Measurements from ENCODE around the gene FOXK1. TPM values are rescaled to one million over a fixed set of nuclear protein-coding genes. Genes with fewer than 3 reads are reported as not detected.

The FOXK1 gene
- total RNA-seq, 1 experiment from 2014 or later: 50.8 TPM

- Mint-ChIP-seq H3K27ac (ENCODE audit: unreplicated experiment) (no peak overlapping the region), H3K9me3 (ENCODE audit: unreplicated experiment) (no peaks in the 10 kb centered on the region), H3K36me3 (ENCODE audit: insufficient read depth, unreplicated experiment) (peaks cover 16% of the 10 kb centered on the region), H3K27me3 (ENCODE audit: insufficient read depth, unreplicated experiment) (no peaks in the 10 kb centered on the region), H3K4me3 (ENCODE audit: unreplicated experiment) (no peak overlapping the region), H3K4me1 (ENCODE audit: low read depth, unreplicated experiment) (no peaks in the 10 kb centered on the region)
- intact Hi-C loops (cut with micrococcal nuclease; ENCODE audit: unreplicated experiment): no loop called here
- H3K4me3 ChIP-seq (ENCODE audit: low read depth, low read length): no peak overlapping the region
- no peaks in the 10 kb centered on the region for H3K9me3 ChIP-seq
- TF ChIP-seq CTCF (IDR thresholded peaks at IDR 0.05; ENCODE audit: insufficient read depth in 1 of 2, low read depth in 1 of 2, low read length in 1 of 2, severe bottlenecking in 1 of 2, unreplicated experiment in 1 of 2): no peak
- no peaks in the 10 kb centered on the region for H3K27me3 ChIP-seq (replicated peaks; ENCODE audit: control insufficient read depth, insufficient read depth, low read length)
- no TSS peak for BruUV-seq (replicated peaks)
- H3K36me3 ChIP-seq (ENCODE audit: control insufficient read depth, insufficient read depth, low read length): no peaks in the 10 kb centered on the region; the same call in 1 of the 2 replicates
- ChIA-PET CTCF (no interaction called here), POLR2A (no interaction called here)
- no peaks in the 10 kb centered on the region for H3K4me1 ChIP-seq
- DNase-seq: no peak
These were observed 11.1 kb downstream of the FOXK1 start for GRCh38 chr7:4693152-4693551.

DNA sequence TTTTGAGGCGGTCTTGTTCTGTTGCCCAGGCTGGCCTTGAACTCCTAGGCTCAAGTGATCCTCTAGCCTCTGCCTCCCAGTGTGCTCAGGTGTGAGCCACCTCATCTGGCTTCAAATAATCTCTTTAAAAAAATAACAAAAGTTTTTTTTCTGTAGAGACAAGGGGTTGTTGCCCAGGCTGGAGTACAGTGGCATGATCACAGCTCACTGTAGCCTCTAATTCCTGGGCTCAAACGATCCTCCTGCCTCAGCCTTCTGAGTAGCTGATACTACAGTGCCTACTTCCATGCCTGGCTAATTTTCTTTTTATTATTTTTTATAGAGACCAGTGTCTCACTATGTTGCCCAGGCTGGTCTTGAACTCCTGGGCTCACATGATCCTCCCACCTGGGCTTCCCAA lies 11.7 kb downstream of the FOXK1 start:
- H3K9me3 Mint-ChIP-seq (ENCODE audit: unreplicated experiment): no peaks in the 10 kb centered on the region
- no peak for TF ChIP-seq CTCF (IDR thresholded peaks at IDR 0.05; ENCODE audit: insufficient read depth in 1 of 2, low read depth in 1 of 2, low read length in 1 of 2, severe bottlenecking in 1 of 2, unreplicated experiment in 1 of 2)
- H3K27ac Mint-ChIP-seq (ENCODE audit: unreplicated experiment): no peak overlapping the region
- DNase-seq: no peak
- Histone ChIP-seq H3K27me3 (replicated peaks; ENCODE audit: control insufficient read depth, insufficient read depth, low read length) (no peaks in the 10 kb centered on the region), H3K4me3 (ENCODE audit: low read depth, low read length) (no peak overlapping the region), H3K36me3 (ENCODE audit: control insufficient read depth, insufficient read depth, low read length) (no peaks in the 10 kb centered on the region; the same call in 1 of the 2 replicates), H3K9me3 (no peaks in the 10 kb centered on the region), H3K4me1 (no peaks in the 10 kb centered on the region)
- H3K4me1 Mint-ChIP-seq (ENCODE audit: low read depth, unreplicated experiment): no peaks in the 10 kb centered on the region
- no peaks in the 10 kb centered on the region for H3K27me3 Mint-ChIP-seq (ENCODE audit: insufficient read depth, unreplicated experiment)
- POLR2A ChIA-PET: no interaction called here
- H3K4me3 Mint-ChIP-seq (ENCODE audit: unreplicated experiment): no peak overlapping the region
- intact Hi-C loops (cut with micrococcal nuclease; ENCODE audit: unreplicated experiment): no loop called here
- peaks cover 13% of the 10 kb centered on the region for H3K36me3 Mint-ChIP-seq (ENCODE audit: insufficient read depth, unreplicated experiment)
- CTCF ChIA-PET: no interaction called here
- no TSS peak for BruUV-seq (replicated peaks)

DNA sequence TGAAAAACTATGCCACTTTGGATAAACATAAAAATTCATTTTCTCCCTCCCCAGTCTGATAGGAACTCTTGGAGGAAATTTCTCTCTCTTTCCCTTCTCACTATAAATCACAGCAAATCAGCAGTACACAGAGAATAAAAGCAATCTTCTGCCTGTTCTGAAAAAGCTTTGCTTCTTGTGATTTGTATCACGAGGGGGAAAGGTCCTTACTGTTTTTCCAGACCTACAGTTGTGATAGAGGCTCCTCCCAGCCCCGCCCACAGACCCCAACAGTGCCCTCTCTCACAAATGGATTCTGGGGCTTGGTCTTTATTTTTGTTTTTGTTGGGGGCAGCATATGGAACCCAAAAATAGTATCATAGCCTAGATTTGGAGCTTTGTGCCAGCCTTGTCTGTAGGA lies 12.2 kb downstream of the FOXK1 start:
- Histone ChIP-seq H3K4me1 (no peaks in the 10 kb centered on the region), H3K36me3 (ENCODE audit: control insufficient read depth, insufficient read depth, low read length) (no peaks in the 10 kb centered on the region; the same call in 1 of the 2 replicates), H3K4me3 (ENCODE audit: low read depth, low read length) (no peak overlapping the region), H3K9me3 (no peaks in the 10 kb centered on the region), H3K27me3 (replicated peaks; ENCODE audit: control insufficient read depth, insufficient read depth, low read length) (no peaks in the 10 kb centered on the region)
- no peak overlapping the region for H3K27ac Mint-ChIP-seq (ENCODE audit: unreplicated experiment)
- no TSS peak for BruUV-seq (replicated peaks)
- CTCF ChIA-PET: no interaction called here
- H3K27me3 Mint-ChIP-seq (ENCODE audit: insufficient read depth, unreplicated experiment): no peaks in the 10 kb centered on the region
- intact Hi-C loops (cut with micrococcal nuclease; ENCODE audit: unreplicated experiment): no loop called here
- no peak overlapping the region for H3K4me3 Mint-ChIP-seq (ENCODE audit: unreplicated experiment)
- POLR2A ChIA-PET: no interaction called here
- no peak for TF ChIP-seq CTCF (IDR thresholded peaks at IDR 0.05; ENCODE audit: insufficient read depth in 1 of 2, low read depth in 1 of 2, low read length in 1 of 2, severe bottlenecking in 1 of 2, unreplicated experiment in 1 of 2)
- peaks cover 7% of the 10 kb centered on the region for H3K36me3 Mint-ChIP-seq (ENCODE audit: insufficient read depth, unreplicated experiment)
- H3K9me3 Mint-ChIP-seq (ENCODE audit: unreplicated experiment): no peaks in the 10 kb centered on the region
- no peaks in the 10 kb centered on the region for H3K4me1 Mint-ChIP-seq (ENCODE audit: low read depth, unreplicated experiment)
- no peak for DNase-seq

Measured in Caco-2 (cell line).